Fibroblast of lung (primary cell): ENCODE data around the gene DGKG. TPM values are rescaled to one million over a fixed set of nuclear protein-coding genes. Genes with fewer than 3 reads are reported as not detected.

Experiments
- DNase-seq, 2 donors: peaks; one replicate each; pipeline versions ENCODE4 v3.0.0 to v3.0.0-alpha.2; 2010; ENCODE audit warnings: low read depth in 2 of 2
- H2AFZ ChIP-seq: 2 replicates; pipeline ENCODE4 v1.5.1; 2012; ENCODE audit warnings: low read length, control low read depth, inconsistent platforms
- H3K27ac ChIP-seq: 2 replicates; pipeline ENCODE4 v1.5.1; 2011; ENCODE audit warnings: low read length, control low read depth; ENCODE audit not compliant: insufficient read depth
- H3K27me3 ChIP-seq: 2 replicates; pipeline ENCODE4 v1.5.1; 2011; ENCODE audit warnings: mild to moderate bottlenecking, low read length; ENCODE audit not compliant: control insufficient read depth, insufficient read depth
- H3K36me3 ChIP-seq: 2 replicates; pipeline ENCODE4 v1.5.1; 2011; ENCODE audit warnings: low read length; ENCODE audit not compliant: control insufficient read depth, insufficient read depth
- H3K4me1 ChIP-seq: 2 replicates; pipeline ENCODE4 v1.5.1; 2011; ENCODE audit warnings: low read length; ENCODE audit not compliant: control insufficient read depth, insufficient read depth; ENCODE audit errors: extremely low read depth
- H3K4me2 ChIP-seq: 2 replicates; pipeline ENCODE4 v1.5.1; 2011; ENCODE audit warnings: low read length, control low read depth; ENCODE audit not compliant: insufficient read depth; ENCODE audit errors: extremely low read depth
- H3K4me3 ChIP-seq, 4 experiments: fragments of 200-600 bp in 1 of 4; sonication (generic) in 1 of 4; replicated peaks in 1 of 4; 2 replicates each; pipeline ENCODE4 v1.5.1; 2011 to 2016; ENCODE audit warnings: low read length in 4 of 4, low read depth in 3 of 4, mild to moderate bottlenecking in 3 of 4, control low read depth in 2 of 4, inconsistent platforms in 1 of 4, mixed read lengths in 1 of 4; ENCODE audit not compliant: insufficient read depth in 1 of 4; ENCODE audit errors: control extremely low read depth in 1 of 4
- H3K79me2 ChIP-seq: 2 replicates; pipeline ENCODE4 v1.5.1; 2012; ENCODE audit warnings: mild to moderate bottlenecking, low read length, inconsistent platforms; ENCODE audit not compliant: control insufficient read depth, insufficient read depth
- H3K9ac ChIP-seq: 2 replicates; pipeline ENCODE4 v1.5.1; 2011; ENCODE audit warnings: mild to moderate bottlenecking, low read length, control low read depth; ENCODE audit not compliant: insufficient read depth
- H3K9me3 ChIP-seq: 2 replicates; pipeline ENCODE4 v1.5.1; 2012; ENCODE audit warnings: low read depth, low read length; ENCODE audit not compliant: control insufficient read depth, insufficient read depth
- H4K20me1 ChIP-seq: 2 replicates; pipeline ENCODE4 v1.5.1; 2011; ENCODE audit warnings: low read length; ENCODE audit not compliant: control insufficient read depth, insufficient read depth; ENCODE audit errors: extremely low read depth
- EZH2 ChIP-seq: IDR thresholded peaks from 2 replicates; pipeline ENCODE4 v1.5.1; 2012; ENCODE audit warnings: low read length, control low read depth, mild to moderate bottlenecking; ENCODE audit errors: missing control alignments
- polyA plus RNA-seq, 2 donors: library from polyadenylated mRNA; depleted of rRNA in 1 of 2; stranded (reverse) in 1 of 2; unstranded in 1 of 2; fragments of >200 nt; gene quantifications; 2 replicates each; pipeline ENCODE4 v1.2.1, GENCODE V29; 2011 to 2012; ENCODE audit warnings: missing spikeins in 1 of 2
- total RNA-seq: library from RNA; depleted of rRNA; stranded (reverse); fragments of >200 nt; gene quantifications from 2 replicates; pipeline ENCODE4 v1.2.1, GENCODE V29; 2014
- TF ChIP-seq, protein P1 (sequence below), 2 donors: IDR thresholded peaks in 1 of 2; conservative IDR thresholded peaks in 1 of 2; 1 replicate in 1 of 2; 2 replicates in 1 of 2; pipeline ENCODE4 v1.5.1; 2011 to 2012; ENCODE audit warnings: low read length in 2 of 2, control low read depth in 1 of 2, inconsistent platforms in 1 of 2, low read depth in 1 of 2, mild to moderate bottlenecking in 1 of 2

Gene DGKG
- total and polyA plus RNA-seq, 2 donors (not counting 1 experiment from before 2014, with no cell fraction given): 3.7 to 4.8 TPM

DNA sequence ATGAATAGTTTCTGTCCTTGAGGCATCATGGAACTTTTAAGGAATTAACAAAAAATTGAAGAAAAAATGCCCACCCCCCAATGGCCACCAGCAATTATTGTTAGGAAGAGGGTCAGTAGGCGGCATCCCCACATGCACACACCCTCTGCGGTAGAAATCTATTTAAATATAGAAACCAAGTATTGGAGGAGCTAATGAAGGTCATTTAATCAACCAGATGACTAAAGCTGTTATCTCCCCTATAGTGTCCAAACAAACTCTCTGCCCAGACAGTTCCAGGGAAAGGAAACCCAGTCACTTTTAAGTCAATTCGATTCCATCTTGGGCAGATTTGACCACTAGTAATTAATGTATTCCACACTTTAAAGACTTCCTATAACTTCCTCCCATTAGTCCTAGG is 47.1 kb downstream of the DGKG start:
- H3K27ac ChIP-seq: no peak overlapping the region

DNA sequence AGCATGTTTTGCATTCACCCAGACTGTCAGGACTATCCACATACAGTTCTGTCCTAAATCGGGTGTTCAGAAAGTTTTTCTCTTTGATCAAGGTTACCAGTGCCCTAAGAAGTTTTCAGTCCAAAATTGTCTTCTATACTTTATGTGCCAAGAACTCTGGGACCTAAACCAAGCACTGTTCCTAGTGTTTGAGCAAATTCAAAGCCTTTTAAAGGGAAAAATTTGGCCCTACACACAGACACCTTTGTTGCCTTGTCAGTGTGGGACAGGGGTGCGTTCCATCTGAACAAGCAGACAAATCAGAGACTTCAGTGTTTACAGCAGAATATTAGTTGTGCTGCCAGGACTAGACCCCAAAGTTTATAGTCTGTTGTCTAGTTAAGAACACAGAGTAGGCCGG is 50.6 kb downstream of the DGKG start:
- H3K4me3 ChIP-seq: no peak overlapping the region
- no peak for DNase-seq
- H3K4me2 ChIP-seq: no peak overlapping the region
- H2AFZ ChIP-seq: no peak overlapping the region
- H3K4me1 ChIP-seq: no peaks in the 10 kb centered on the region
- H3K79me2 ChIP-seq: no peaks in the 10 kb centered on the region
- no peaks in the 10 kb centered on the region for H3K27me3 ChIP-seq
- TF ChIP-seq, protein P1, sequence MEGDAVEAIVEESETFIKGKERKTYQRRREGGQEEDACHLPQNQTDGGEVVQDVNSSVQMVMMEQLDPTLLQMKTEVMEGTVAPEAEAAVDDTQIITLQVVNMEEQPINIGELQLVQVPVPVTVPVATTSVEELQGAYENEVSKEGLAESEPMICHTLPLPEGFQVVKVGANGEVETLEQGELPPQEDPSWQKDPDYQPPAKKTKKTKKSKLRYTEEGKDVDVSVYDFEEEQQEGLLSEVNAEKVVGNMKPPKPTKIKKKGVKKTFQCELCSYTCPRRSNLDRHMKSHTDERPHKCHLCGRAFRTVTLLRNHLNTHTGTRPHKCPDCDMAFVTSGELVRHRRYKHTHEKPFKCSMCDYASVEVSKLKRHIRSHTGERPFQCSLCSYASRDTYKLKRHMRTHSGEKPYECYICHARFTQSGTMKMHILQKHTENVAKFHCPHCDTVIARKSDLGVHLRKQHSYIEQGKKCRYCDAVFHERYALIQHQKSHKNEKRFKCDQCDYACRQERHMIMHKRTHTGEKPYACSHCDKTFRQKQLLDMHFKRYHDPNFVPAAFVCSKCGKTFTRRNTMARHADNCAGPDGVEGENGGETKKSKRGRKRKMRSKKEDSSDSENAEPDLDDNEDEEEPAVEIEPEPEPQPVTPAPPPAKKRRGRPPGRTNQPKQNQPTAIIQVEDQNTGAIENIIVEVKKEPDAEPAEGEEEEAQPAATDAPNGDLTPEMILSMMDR (conservative IDR thresholded peaks at IDR 0.05 in 1 of 2, IDR thresholded peaks at IDR 0.05 in 1 of 2; ENCODE audit: low read depth in 1 of 2, low read length in 2 of 2): no peak
- TF ChIP-seq EZH2: no peak
- no peak overlapping the region for H3K9ac ChIP-seq
- H3K27ac ChIP-seq: no peak overlapping the region
- H3K36me3 ChIP-seq: no peaks in the 10 kb centered on the region
- no peaks in the 10 kb centered on the region for H4K20me1 ChIP-seq
- no peaks in the 10 kb centered on the region for H3K9me3 ChIP-seq

More for the DNA sequence above, 47.1 kb downstream of the DGKG start:
- TF ChIP-seq EZH2: no peak
- TF ChIP-seq, protein P1 (conservative IDR thresholded peaks at IDR 0.05 in 1 of 2, IDR thresholded peaks at IDR 0.05 in 1 of 2; ENCODE audit: low read depth in 1 of 2, low read length in 2 of 2): no peak
- H3K36me3 ChIP-seq: no peaks in the 10 kb centered on the region
- H2AFZ ChIP-seq: no peak overlapping the region
- H3K4me1 ChIP-seq: no peaks in the 10 kb centered on the region
- no peaks in the 10 kb centered on the region for H3K79me2 ChIP-seq
- H3K9me3 ChIP-seq: no peaks in the 10 kb centered on the region
- no peaks in the 10 kb centered on the region for H3K27me3 ChIP-seq
- no peaks in the 10 kb centered on the region for H4K20me1 ChIP-seq
- DNase-seq: peak in 1 of 2 donors; percentile 11
- no peak overlapping the region for H3K9ac ChIP-seq
- no peak overlapping the region for H3K4me3 ChIP-seq
- H3K4me2 ChIP-seq: no peak overlapping the region

DNA sequence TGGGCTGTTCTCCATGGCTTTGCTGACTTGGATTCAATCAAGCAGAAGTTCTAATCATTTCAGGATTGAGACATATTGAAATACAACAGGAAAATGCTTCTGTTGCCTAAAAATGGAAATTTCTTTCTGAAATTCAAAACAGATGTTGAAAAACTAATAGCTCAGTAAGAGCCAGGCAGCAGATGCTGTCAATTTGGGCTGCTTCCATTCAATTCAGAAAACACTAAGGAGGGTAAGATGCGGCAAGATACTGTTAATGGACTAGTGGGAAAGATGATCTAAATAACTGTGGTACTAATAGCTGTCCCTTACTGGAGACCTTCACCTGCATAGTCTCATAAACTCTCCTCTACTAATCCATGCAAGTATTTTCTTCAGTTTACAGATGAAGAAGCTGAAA is 53.5 kb downstream of the DGKG start:
- no peaks in the 10 kb centered on the region for H4K20me1 ChIP-seq
- no peak overlapping the region for H3K27ac ChIP-seq
- DNase-seq: no peak
- no peaks in the 10 kb centered on the region for H3K4me1 ChIP-seq
- no peak for TF ChIP-seq EZH2
- TF ChIP-seq, protein P1 (conservative IDR thresholded peaks at IDR 0.05 in 1 of 2, IDR thresholded peaks at IDR 0.05 in 1 of 2; ENCODE audit: low read depth in 1 of 2, low read length in 2 of 2): no peak
- no peak overlapping the region for H3K4me3 ChIP-seq
- no peaks in the 10 kb centered on the region for H3K9me3 ChIP-seq
- no peaks in the 10 kb centered on the region for H3K79me2 ChIP-seq
- H3K9ac ChIP-seq: no peak overlapping the region
- no peaks in the 10 kb centered on the region for H3K36me3 ChIP-seq
- no peak overlapping the region for H3K4me2 ChIP-seq
- H2AFZ ChIP-seq: no peak overlapping the region
- no peaks in the 10 kb centered on the region for H3K27me3 ChIP-seq
